PFSK-1 (cell line): ENCODE results near the gene BCL2L13.

Experiments
- FOXP2 ChIP-seq: optimal IDR thresholded peaks from 2 replicates; pipeline ENCODE3; 2011; ENCODE audit warnings: borderline replicate concordance, control low read depth, inconsistent platforms; ENCODE audit not compliant: insufficient read depth; ENCODE audit errors: extremely low read length, extremely low read depth
- POLR2AphosphoS5 ChIP-seq: IDR thresholded peaks from 2 replicates; pipeline ENCODE4 v1.6.1; 2012; ENCODE audit warnings: low read depth, mild to moderate bottlenecking, control low read depth, low read length, moderate library complexity
- SIN3A ChIP-seq: IDR thresholded peaks from 2 replicates; pipeline ENCODE4 v1.6.1; 2012; ENCODE audit warnings: mild to moderate bottlenecking, low read length, moderate library complexity, borderline replicate concordance; ENCODE audit not compliant: insufficient read depth
- TAF1 ChIP-seq: IDR thresholded peaks from 2 replicates; pipeline ENCODE4 v1.6.1; 2012; ENCODE audit warnings: low read length, control low read depth, borderline replicate concordance; ENCODE audit not compliant: insufficient read depth
- TF ChIP-seq, protein P1 (sequence below), 2 experiments: IDR thresholded peaks; 2 replicates each; pipeline versions ENCODE4 v1.6.1 to v1.8.0; 2011 to 2012; ENCODE audit warnings: low read depth in 2 of 2, low read length in 2 of 2, control low read depth in 1 of 2, inconsistent platforms in 1 of 2, mild to moderate bottlenecking in 1 of 2, moderate library complexity in 1 of 2; ENCODE audit not compliant: insufficient read depth in 1 of 2

- TF ChIP-seq, protein P1, sequence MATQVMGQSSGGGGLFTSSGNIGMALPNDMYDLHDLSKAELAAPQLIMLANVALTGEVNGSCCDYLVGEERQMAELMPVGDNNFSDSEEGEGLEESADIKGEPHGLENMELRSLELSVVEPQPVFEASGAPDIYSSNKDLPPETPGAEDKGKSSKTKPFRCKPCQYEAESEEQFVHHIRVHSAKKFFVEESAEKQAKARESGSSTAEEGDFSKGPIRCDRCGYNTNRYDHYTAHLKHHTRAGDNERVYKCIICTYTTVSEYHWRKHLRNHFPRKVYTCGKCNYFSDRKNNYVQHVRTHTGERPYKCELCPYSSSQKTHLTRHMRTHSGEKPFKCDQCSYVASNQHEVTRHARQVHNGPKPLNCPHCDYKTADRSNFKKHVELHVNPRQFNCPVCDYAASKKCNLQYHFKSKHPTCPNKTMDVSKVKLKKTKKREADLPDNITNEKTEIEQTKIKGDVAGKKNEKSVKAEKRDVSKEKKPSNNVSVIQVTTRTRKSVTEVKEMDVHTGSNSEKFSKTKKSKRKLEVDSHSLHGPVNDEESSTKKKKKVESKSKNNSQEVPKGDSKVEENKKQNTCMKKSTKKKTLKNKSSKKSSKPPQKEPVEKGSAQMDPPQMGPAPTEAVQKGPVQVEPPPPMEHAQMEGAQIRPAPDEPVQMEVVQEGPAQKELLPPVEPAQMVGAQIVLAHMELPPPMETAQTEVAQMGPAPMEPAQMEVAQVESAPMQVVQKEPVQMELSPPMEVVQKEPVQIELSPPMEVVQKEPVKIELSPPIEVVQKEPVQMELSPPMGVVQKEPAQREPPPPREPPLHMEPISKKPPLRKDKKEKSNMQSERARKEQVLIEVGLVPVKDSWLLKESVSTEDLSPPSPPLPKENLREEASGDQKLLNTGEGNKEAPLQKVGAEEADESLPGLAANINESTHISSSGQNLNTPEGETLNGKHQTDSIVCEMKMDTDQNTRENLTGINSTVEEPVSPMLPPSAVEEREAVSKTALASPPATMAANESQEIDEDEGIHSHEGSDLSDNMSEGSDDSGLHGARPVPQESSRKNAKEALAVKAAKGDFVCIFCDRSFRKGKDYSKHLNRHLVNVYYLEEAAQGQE (IDR thresholded peaks at IDR 0.05; ENCODE audit: insufficient read depth in 1 of 2, low read depth in 2 of 2, low read length in 2 of 2), result no peak
- no peak for TF ChIP-seq POLR2AphosphoS5
- TF ChIP-seq SIN3A, result no peak
- TF ChIP-seq TAF1, result no peak
- no peak for TF ChIP-seq FOXP2
Measured at GRCh38 chr22:17598318-17598717, 40.2 kb upstream of the BCL2L13 start.
